ENCODE data around the gene LRCH4.

DNA sequence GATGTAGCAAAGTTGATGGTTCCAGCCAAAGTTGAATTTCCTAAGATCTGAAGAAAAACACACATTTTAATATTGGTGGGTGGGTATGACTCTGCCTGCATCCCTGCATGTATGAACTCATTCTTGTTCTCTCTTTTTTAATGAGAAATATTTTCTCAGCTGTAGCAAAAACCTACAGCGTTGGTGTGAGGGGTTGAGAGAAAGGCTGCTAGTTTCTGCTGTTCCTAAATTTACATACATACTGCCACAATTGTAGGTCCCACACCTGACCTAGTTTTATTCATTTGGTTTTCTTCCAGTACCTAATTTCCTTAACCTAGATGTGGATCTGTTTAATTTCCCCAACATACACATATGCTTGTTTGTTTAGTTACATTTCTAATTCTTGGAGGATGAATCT, 42.3 kb downstream of the LRCH4 start:
- TF ChIP-seq, protein P1, sequence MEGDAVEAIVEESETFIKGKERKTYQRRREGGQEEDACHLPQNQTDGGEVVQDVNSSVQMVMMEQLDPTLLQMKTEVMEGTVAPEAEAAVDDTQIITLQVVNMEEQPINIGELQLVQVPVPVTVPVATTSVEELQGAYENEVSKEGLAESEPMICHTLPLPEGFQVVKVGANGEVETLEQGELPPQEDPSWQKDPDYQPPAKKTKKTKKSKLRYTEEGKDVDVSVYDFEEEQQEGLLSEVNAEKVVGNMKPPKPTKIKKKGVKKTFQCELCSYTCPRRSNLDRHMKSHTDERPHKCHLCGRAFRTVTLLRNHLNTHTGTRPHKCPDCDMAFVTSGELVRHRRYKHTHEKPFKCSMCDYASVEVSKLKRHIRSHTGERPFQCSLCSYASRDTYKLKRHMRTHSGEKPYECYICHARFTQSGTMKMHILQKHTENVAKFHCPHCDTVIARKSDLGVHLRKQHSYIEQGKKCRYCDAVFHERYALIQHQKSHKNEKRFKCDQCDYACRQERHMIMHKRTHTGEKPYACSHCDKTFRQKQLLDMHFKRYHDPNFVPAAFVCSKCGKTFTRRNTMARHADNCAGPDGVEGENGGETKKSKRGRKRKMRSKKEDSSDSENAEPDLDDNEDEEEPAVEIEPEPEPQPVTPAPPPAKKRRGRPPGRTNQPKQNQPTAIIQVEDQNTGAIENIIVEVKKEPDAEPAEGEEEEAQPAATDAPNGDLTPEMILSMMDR (IDR thresholded peaks at IDR 0.05), result no peak
- TF ChIP-seq POLR2A (IDR thresholded peaks at IDR 0.05), result no peak

Data from testis (tissue), 2 donors.